Trophoblast cell (in vitro differentiated cells and primary cell): Measurements from ENCODE around the gene SUMO4.

Experiments
- DNase-seq, 2 donors: peaks; one replicate each; pipeline ENCODE4 v3.0.0-alpha.2; 2016
- H2AFZ ChIP-seq: 2 replicates; pipeline ENCODE4 v1.6.1; 2013; ENCODE audit warnings: low read length, moderate library complexity, mild to moderate bottlenecking; ENCODE audit not compliant: insufficient read depth, poor library complexity
- H2AK5ac ChIP-seq: 2 replicates; pipeline ENCODE4 v1.6.1; 2013; ENCODE audit warnings: mild to moderate bottlenecking, low read length
- H2BK120ac ChIP-seq: 2 replicates; pipeline ENCODE4 v1.6.1; 2013; ENCODE audit warnings: low read length, mild to moderate bottlenecking, moderate library complexity; ENCODE audit not compliant: insufficient read depth, poor library complexity
- H2BK12ac ChIP-seq: 2 replicates; pipeline ENCODE4 v1.6.1; 2013; ENCODE audit warnings: mild to moderate bottlenecking, low read length, moderate library complexity
- H2BK5ac ChIP-seq: 2 replicates; pipeline ENCODE4 v1.6.1; 2013; ENCODE audit warnings: low read length, low read depth, moderate library complexity, mild to moderate bottlenecking; ENCODE audit not compliant: poor library complexity
- H3K14ac ChIP-seq: 2 replicates; pipeline ENCODE4 v1.6.1; 2013; ENCODE audit warnings: mild to moderate bottlenecking, low read length
- H3K18ac ChIP-seq: 2 replicates; pipeline ENCODE4 v1.6.1; 2013; ENCODE audit warnings: mild to moderate bottlenecking, low read length
- H3K23ac ChIP-seq: 2 replicates; pipeline ENCODE4 v1.6.1; 2013; ENCODE audit warnings: low read length
- H3K27ac ChIP-seq: 2 replicates; pipeline ENCODE4 v1.5.1; 2013; ENCODE audit warnings: low read depth, mild to moderate bottlenecking, inconsistent platforms, low read length, moderate library complexity
- H3K27me3 ChIP-seq: 2 replicates; pipeline ENCODE4 v1.6.1; 2013; ENCODE audit warnings: inconsistent platforms, mild to moderate bottlenecking, low read length, moderate library complexity; ENCODE audit not compliant: insufficient read depth
- H3K36me3 ChIP-seq, 2 experiments: 1 replicate in 1 of 2; 2 replicates in 1 of 2; pipeline ENCODE4 v1.6.1; 2013; ENCODE audit warnings: low read length in 2 of 2, mild to moderate bottlenecking in 2 of 2, moderate library complexity in 1 of 2; ENCODE audit not compliant: insufficient read depth in 2 of 2, control insufficient read depth in 1 of 2
- H3K4ac ChIP-seq: 2 replicates; pipeline ENCODE4 v1.6.1; 2013; ENCODE audit warnings: low read depth, mild to moderate bottlenecking, low read length, moderate library complexity
- H3K4me1 ChIP-seq, 2 experiments: 1 replicate in 1 of 2; 2 replicates in 1 of 2; pipeline ENCODE4 v1.6.1; 2013; ENCODE audit warnings: low read length in 2 of 2, mild to moderate bottlenecking in 2 of 2, moderate library complexity in 1 of 2; ENCODE audit not compliant: insufficient read depth in 2 of 2, control insufficient read depth in 1 of 2
- H3K4me2 ChIP-seq: 2 replicates; pipeline ENCODE4 v1.6.1; 2013; ENCODE audit warnings: inconsistent platforms, mild to moderate bottlenecking, low read length, moderate library complexity
- H3K4me3 ChIP-seq: 2 replicates; pipeline ENCODE4 v1.5.1; 2013; ENCODE audit warnings: mild to moderate bottlenecking, low read depth, low read length, inconsistent platforms
- H3K79me1 ChIP-seq: one replicate; pipeline ENCODE4 v1.6.1; 2013; ENCODE audit warnings: low read length
- H3K79me2 ChIP-seq: 2 replicates; pipeline ENCODE4 v1.6.1; 2013; ENCODE audit warnings: low read length, mild to moderate bottlenecking; ENCODE audit not compliant: control insufficient read depth, insufficient read depth, poor library complexity
- H3K9ac ChIP-seq: 2 replicates; pipeline ENCODE4 v1.6.1; 2013; ENCODE audit warnings: mild to moderate bottlenecking, low read length
- H3K9me3 ChIP-seq: 2 replicates; pipeline ENCODE4 v1.6.1; 2013; ENCODE audit warnings: low read depth, mild to moderate bottlenecking, control low read depth, inconsistent platforms, low read length; ENCODE audit not compliant: insufficient read depth
- H4K12ac ChIP-seq: 2 replicates; pipeline ENCODE4 v1.6.1; 2013; ENCODE audit warnings: low read depth, mild to moderate bottlenecking, low read length, moderate library complexity
- H4K8ac ChIP-seq: 2 replicates; pipeline ENCODE4 v1.6.1; 2013; ENCODE audit warnings: low read depth, mild to moderate bottlenecking, low read length, moderate library complexity
- H4K91ac ChIP-seq: one replicate; pipeline ENCODE4 v1.6.1; 2013; ENCODE audit warnings: low read depth, mild to moderate bottlenecking, low read length, moderate library complexity
- WGBS: extraction: QIAGEN DNeasy Blood & Tissue Kit; methylation state at CpG from one replicate; pipeline ENCODE4 v1.1.7; 2013; ENCODE audit warnings: missing lambda C conversion rate; ENCODE audit not compliant: insufficient read length, insufficient coverage; ENCODE audit errors: extremely low coverage; 5-methylcytosine and 5-hydroxymethylcytosine counted together

SUMO4 gene

GRCh38 chr6:149359440-149359839, 40.6 kb upstream of the SUMO4 start:
- H4K91ac ChIP-seq = no peak overlapping the region
- H3K14ac ChIP-seq = no peak overlapping the region
- H2BK12ac ChIP-seq = no peak overlapping the region
- H3K79me1 ChIP-seq = no peaks in the 10 kb centered on the region
- no peak for DNase-seq
- H3K4me3 ChIP-seq = no peak overlapping the region
- H3K27me3 ChIP-seq = no peaks in the 10 kb centered on the region
- H3K4ac ChIP-seq = no peak overlapping the region
- no peak overlapping the region for H3K18ac ChIP-seq
- H2AK5ac ChIP-seq = no peak overlapping the region
- H2BK5ac ChIP-seq = no peak overlapping the region
- no peak overlapping the region for H4K8ac ChIP-seq
- no peaks in the 10 kb centered on the region for H3K4me1 ChIP-seq
- H3K9me3 ChIP-seq = no peaks in the 10 kb centered on the region
- H3K4me2 ChIP-seq = no peak overlapping the region
- H2AFZ ChIP-seq = no peak overlapping the region
- no peak overlapping the region for H3K9ac ChIP-seq
- no peak overlapping the region for H3K27ac ChIP-seq
- peaks cover 5% of the 10 kb centered on the region for H3K79me2 ChIP-seq
- peaks cover 0 to 2% of the 10 kb centered on the region in 2 experiments for H3K36me3 ChIP-seq
- H2BK120ac ChIP-seq = no peak overlapping the region
- H4K12ac ChIP-seq = no peak overlapping the region
- no peak overlapping the region for H3K23ac ChIP-seq

DNA sequence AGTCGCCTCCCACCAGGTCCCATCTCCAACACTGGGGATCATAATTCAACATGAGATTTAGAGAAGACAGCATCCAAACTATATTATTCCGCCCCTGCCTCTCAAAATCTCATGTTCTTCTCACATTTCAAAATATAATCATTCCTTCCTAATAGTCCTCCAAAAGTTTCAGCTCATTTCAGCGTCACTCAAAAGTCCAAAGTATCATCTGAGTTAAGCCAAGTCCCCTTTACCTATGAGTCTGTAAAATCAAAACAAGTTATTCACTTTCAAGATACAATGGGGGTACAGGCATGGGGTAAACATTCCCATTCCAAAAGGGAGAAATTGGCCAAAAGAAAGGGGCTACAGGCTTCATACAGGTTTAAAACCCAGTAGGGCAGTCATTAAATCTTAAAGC, 39.5 kb upstream of the SUMO4 start:
- Histone ChIP-seq H4K91ac (no peak overlapping the region), H3K36me3 (peaks cover 0 to 2% of the 10 kb centered on the region in 2 experiments), H3K4me3 (no peak overlapping the region), H3K9ac (no peak overlapping the region), H3K4me1 (no peaks in the 10 kb centered on the region), H3K4me2 (no peak overlapping the region), H4K8ac (no peak overlapping the region), H4K12ac (no peak overlapping the region), H3K18ac (no peak overlapping the region), H3K79me2 (peaks cover 5% of the 10 kb centered on the region), H3K4ac (no peak overlapping the region), H2BK12ac (no peak overlapping the region), H3K79me1 (no peaks in the 10 kb centered on the region), H2BK5ac (no peak overlapping the region), H3K27me3 (no peaks in the 10 kb centered on the region), H3K27ac (no peak overlapping the region), H2AK5ac (no peak overlapping the region), H3K9me3 (no peaks in the 10 kb centered on the region), H3K23ac (no peak overlapping the region), H2BK120ac (no peak overlapping the region), H2AFZ (no peak overlapping the region), H3K14ac (no peak overlapping the region)
- DNase-seq = no peak
- WGBS = no CpG with 5 or more reads among the region's 3 CpGs

DNA sequence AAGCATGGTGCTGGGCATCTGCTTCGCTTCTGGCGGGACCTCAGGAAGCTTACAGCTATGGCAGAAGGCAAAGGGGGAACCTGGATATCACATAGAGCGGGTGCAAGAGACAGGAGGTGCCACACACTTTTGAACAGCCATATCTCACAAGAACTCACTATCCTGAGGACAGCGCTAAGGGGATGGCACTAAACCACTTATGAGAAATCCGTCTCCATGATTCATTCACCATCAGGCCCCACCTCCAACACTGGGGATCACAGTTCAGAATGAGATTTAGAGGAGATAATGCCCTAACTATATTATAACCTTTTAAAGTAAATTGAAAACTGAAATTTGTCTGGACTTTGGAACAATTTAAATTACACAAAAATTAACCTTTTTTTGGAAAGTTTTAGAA, 37.8 kb upstream of the SUMO4 start:
- no peak overlapping the region for H4K91ac ChIP-seq
- H2BK5ac ChIP-seq = no peak overlapping the region
- H3K79me2 ChIP-seq = peaks cover 3% of the 10 kb centered on the region
- H2BK12ac ChIP-seq = no peak overlapping the region
- H3K9ac ChIP-seq = no peak overlapping the region
- peak overlapping the region; percentile 2 for H3K4ac ChIP-seq
- no peak overlapping the region for H2BK120ac ChIP-seq
- H3K27ac ChIP-seq = no peak overlapping the region
- no peak overlapping the region for H2AK5ac ChIP-seq
- no peaks in the 10 kb centered on the region for H3K27me3 ChIP-seq
- no peak overlapping the region for H4K12ac ChIP-seq
- H3K9me3 ChIP-seq = no peaks in the 10 kb centered on the region
- no peak for DNase-seq
- no peak overlapping the region for H3K18ac ChIP-seq
- peaks cover 0 to 2% of the 10 kb centered on the region in 2 experiments for H3K36me3 ChIP-seq
- no peak overlapping the region for H3K4me2 ChIP-seq
- H3K79me1 ChIP-seq = no peaks in the 10 kb centered on the region
- H3K4me3 ChIP-seq = no peak overlapping the region
- H3K4me1 ChIP-seq = no peaks in the 10 kb centered on the region
- no peak overlapping the region for H2AFZ ChIP-seq
- H3K23ac ChIP-seq = no peak overlapping the region
- WGBS = no CpG with 5 or more reads among the region's 5 CpGs
- no peak overlapping the region for H3K14ac ChIP-seq
- no peak overlapping the region for H4K8ac ChIP-seq

GRCh38 chr6:149363154-149363553, 36.9 kb upstream of the SUMO4 start:
- Histone ChIP-seq H2BK12ac (no peak overlapping the region), H3K27me3 (no peaks in the 10 kb centered on the region), H3K79me1 (no peaks in the 10 kb centered on the region)

More at GRCh38 chr6:149363154-149363553, 36.9 kb upstream of the SUMO4 start:
- Histone ChIP-seq H3K14ac (no peak overlapping the region), H4K91ac (no peak overlapping the region), H2AFZ (no peak overlapping the region), H4K8ac (no peak overlapping the region), H3K27ac (no peak overlapping the region), H2AK5ac (no peak overlapping the region), H3K4me2 (no peak overlapping the region), H3K36me3 (peaks cover 0 to 2% of the 10 kb centered on the region in 2 experiments), H3K4me3 (no peak overlapping the region), H3K9ac (no peak overlapping the region), H3K9me3 (no peaks in the 10 kb centered on the region), H3K4me1 (no peaks in the 10 kb centered on the region), H3K79me2 (peaks cover 3% of the 10 kb centered on the region), H3K18ac (no peak overlapping the region), H3K4ac (no peak overlapping the region), H3K23ac (no peak overlapping the region), H2BK120ac (no peak overlapping the region), H4K12ac (no peak overlapping the region), H2BK5ac (no peak overlapping the region)
- peak; percentile 58 to 76 for DNase-seq
- no CpG with 5 or more reads among the region's 1 CpG for WGBS
